Measurements from ENCODE around the gene USH1C. TPM values are rescaled to one million over a fixed set of nuclear protein-coding genes. Genes with fewer than 3 reads are reported as not detected.

The USH1C gene
- total RNA-seq, 1 donor from 2014 or later, result 1.1 TPM

DNA sequence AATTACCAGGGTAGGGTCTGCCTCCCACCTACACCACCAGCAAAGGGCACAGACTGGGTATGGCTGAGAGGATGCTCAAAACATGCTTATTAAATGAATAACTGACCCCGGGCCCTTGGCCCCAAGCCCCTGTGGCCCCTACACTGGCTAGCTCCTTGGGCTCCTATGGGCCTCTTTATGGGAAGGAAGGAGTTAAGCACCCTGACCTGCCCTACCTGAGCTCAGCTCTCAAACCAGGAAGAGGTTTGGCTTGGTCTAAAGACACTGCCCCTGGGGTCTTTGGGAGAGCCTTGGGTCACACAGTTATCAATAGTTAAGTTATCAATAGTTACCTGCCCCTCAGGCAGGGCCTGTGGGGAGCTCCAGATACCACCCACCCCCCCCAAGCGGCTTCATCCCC, 1.2 kb downstream of the USH1C start:
- TF ChIP-seq, protein P1, sequence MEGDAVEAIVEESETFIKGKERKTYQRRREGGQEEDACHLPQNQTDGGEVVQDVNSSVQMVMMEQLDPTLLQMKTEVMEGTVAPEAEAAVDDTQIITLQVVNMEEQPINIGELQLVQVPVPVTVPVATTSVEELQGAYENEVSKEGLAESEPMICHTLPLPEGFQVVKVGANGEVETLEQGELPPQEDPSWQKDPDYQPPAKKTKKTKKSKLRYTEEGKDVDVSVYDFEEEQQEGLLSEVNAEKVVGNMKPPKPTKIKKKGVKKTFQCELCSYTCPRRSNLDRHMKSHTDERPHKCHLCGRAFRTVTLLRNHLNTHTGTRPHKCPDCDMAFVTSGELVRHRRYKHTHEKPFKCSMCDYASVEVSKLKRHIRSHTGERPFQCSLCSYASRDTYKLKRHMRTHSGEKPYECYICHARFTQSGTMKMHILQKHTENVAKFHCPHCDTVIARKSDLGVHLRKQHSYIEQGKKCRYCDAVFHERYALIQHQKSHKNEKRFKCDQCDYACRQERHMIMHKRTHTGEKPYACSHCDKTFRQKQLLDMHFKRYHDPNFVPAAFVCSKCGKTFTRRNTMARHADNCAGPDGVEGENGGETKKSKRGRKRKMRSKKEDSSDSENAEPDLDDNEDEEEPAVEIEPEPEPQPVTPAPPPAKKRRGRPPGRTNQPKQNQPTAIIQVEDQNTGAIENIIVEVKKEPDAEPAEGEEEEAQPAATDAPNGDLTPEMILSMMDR (conservative IDR thresholded peaks at IDR 0.05; ENCODE audit: low read depth, low read length), result no peak

GRCh38 chr11:17542249-17542648, 2.0 kb downstream of the USH1C start:
- H3K4me3 ChIP-seq (ENCODE audit: low read depth, low read length), result peak overlapping the region; percentile 89
- no peak for DNase-seq (ENCODE audit: low read depth)
- TF ChIP-seq, protein P1 (conservative IDR thresholded peaks at IDR 0.05; ENCODE audit: low read depth, low read length), result no peak

More for the DNA sequence above, 1.2 kb downstream of the USH1C start:
- no peak for DNase-seq (ENCODE audit: low read depth)
- H3K4me3 ChIP-seq (ENCODE audit: low read depth, low read length), result peak overlapping the region; percentile 89

GRCh38 chr11:17541330-17541885, 2.8 kb downstream of the USH1C start:
- DNase-seq (ENCODE audit: low read depth), result peak; percentile 48
- peak overlapping the region; percentile 89 for H3K4me3 ChIP-seq (ENCODE audit: low read depth, low read length)
- TF ChIP-seq, protein P1 (conservative IDR thresholded peaks at IDR 0.05; ENCODE audit: low read depth, low read length), result no peak

DNA sequence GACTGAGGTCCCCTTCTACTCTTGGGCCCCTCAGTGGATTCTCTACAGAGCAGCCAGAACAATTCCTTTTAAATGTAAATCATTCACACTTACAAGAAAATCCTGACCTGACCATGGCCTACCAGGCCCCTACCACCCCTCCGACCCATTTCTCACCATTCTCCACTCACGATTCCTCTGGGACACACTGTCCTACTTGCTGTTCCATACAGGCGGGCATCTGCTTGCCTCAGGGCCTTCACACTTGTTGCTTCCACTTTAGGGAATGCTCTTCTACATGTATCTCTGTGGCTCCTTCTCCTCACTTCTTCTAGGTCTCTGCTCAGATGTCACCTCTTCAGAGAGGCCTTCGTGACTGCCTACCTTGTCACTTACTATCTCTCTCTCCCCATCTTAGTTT, 3.4 kb downstream of the USH1C start:
- TF ChIP-seq, protein P1 (conservative IDR thresholded peaks at IDR 0.05; ENCODE audit: low read depth, low read length), result no peak
- no peak for DNase-seq (ENCODE audit: low read depth)
- H3K4me3 ChIP-seq (ENCODE audit: low read depth, low read length), result no peak overlapping the region

GRCh38 chr11:17538731-17539130, 5.5 kb downstream of the USH1C start:
- no peak overlapping the region for H3K4me3 ChIP-seq (ENCODE audit: low read depth, low read length)
- no peak for DNase-seq (ENCODE audit: low read depth)
- TF ChIP-seq, protein P1 (conservative IDR thresholded peaks at IDR 0.05; ENCODE audit: low read depth, low read length), result no peak

GRCh38 chr11:17538054-17538453, 6.2 kb downstream of the USH1C start:
- H3K4me3 ChIP-seq (ENCODE audit: low read depth, low read length), result no peak overlapping the region
- no peak for DNase-seq (ENCODE audit: low read depth)
- TF ChIP-seq, protein P1 (conservative IDR thresholded peaks at IDR 0.05; ENCODE audit: low read depth, low read length), result no peak

GRCh38 chr11:17537261-17537660, 7.0 kb downstream of the USH1C start:
- H3K4me3 ChIP-seq (ENCODE audit: low read depth, low read length), result no peak overlapping the region
- DNase-seq (ENCODE audit: low read depth), result no peak
- TF ChIP-seq, protein P1 (conservative IDR thresholded peaks at IDR 0.05; ENCODE audit: low read depth, low read length), result no peak
